Erythroblast (primary cell): ENCODE data around the gene CTIF.

Source experiments
- GATA1 ChIP-seq: IDR thresholded peaks from 2 replicates; pipeline ENCODE4 v1.6.1; 2011; ENCODE audit warnings: low read depth, mild to moderate bottlenecking, control low read depth, low read length, moderate library complexity
- POLR2A ChIP-seq: IDR thresholded peaks from 2 replicates; pipeline ENCODE4 v1.6.1; 2011; ENCODE audit warnings: mild to moderate bottlenecking, low read length

- TF ChIP-seq POLR2A (no peak), GATA1 (no peak)
Observed at GRCh38 chr18:48581941-48582340, 43.1 kb downstream of the CTIF start.
